SKM-1 treated with dmso at 0.1 percent for 144 hours (cell line): ENCODE measurements around the gene WDR88.
A peak's percentile ranks its signal among the peaks of the same experiment; 100 is the strongest.
"Not testable (repeated sequence)": the region's sequence is repeated elsewhere in the genome, so short reads cannot be mapped to it uniquely, and the experiment has no call there.

Experiments
- DNase-seq: peaks from one replicate; lab custom pipeline; 2025; ENCODE audit not compliant: unreplicated experiment; lab: John Stamatoyannopoulos, UW

Gene WDR88

DNA sequence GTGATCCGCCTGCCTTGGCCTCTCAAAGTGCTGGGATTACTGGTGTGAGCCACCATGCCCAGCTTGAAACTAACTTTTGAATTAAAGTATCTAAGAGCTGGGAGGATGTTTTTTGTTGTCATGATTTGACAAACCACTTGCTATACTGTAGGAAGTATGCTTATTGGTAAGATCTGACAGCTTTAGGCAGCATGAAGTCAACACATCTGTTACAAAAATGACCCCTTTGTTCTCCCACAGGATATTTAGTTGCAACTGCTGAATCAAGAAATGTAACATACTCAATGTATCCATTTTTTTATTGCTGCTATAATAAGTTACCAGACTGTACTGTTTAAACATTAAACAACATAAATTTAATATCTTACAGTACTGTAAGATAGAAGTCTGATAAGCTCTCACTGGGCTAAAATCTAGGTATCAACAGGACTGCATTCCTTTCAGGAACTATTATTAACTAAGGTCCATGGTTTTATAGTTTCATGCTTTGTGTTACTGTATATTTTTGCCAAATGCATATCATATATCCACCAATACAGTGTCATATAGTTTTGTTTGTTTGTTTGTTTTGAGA is 39.4 kb downstream of the WDR88 start:
- DNase-seq = no peak

DNA sequence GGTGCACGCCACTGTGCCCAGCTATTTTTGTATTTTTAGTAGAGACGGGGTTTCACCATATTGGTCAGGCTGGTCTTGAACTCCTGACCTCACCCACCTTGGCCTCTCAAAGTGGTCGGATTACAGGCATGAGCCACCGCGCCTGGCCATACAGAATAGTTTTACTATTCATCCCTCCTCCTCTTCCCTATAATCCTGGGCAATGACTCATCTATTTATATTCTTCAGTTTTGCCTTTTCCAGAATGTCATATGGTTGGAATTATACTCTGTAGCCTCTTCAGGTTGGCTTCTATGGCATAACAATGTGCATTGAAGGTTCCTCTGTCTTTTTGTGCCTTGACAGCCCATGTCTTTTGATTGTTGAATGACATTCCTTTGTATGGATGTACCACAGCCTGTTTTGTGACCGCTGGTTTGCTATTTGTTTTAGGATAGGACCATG is 40.0 kb downstream of the WDR88 start:
- no peak for DNase-seq

DNA sequence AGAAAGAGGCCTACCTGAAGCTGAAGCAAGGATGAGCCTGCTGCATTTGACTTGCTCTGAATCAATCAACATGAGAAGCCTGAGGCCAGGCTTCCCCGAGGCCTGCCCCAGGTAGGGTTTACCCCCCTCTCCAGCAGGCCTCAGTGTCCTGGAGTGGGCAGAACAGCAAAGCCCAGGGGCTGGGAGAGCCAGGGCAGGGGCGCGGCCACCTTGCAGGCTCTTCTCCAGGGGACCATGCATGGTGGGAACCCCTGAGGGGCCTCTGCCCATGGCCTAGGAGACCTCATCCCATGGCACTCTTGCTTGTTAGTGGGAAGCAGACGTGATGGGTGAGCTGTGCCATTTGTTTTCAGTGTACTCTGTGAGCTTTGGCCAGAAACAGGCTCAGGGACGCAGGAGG is 42.3 kb downstream of the WDR88 start:
- no peak for DNase-seq

DNA sequence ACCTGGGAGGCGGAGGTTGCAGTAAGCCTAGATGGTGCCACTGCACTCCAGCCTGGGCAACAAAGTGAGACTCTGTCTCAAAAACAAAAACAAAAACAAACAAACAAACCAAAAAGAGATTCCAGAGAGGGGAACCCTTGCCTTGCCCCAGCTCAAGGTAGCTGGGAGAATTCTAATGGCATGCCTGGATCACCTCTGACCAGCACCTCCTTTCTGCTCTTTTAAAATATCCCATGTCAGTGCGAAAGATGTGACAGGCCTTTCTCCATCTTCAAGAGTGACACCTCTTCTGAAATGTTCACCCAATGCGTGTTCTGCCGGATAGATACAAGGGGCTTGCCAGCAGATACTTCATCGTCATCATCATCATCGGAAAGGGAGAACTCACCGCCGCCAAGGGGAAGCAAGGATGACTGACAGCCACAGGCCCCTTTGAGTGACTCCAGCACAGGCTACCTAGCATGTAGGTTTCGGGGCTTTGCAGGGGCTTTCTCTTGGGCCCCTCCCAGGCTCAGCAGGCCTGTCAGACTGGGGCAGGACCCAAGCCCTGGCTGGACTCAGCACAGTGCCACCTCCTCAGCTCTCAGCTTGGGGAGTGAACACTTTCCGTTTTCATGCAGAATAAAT is 43.4 kb downstream of the WDR88 start:
- no peak for DNase-seq

DNA sequence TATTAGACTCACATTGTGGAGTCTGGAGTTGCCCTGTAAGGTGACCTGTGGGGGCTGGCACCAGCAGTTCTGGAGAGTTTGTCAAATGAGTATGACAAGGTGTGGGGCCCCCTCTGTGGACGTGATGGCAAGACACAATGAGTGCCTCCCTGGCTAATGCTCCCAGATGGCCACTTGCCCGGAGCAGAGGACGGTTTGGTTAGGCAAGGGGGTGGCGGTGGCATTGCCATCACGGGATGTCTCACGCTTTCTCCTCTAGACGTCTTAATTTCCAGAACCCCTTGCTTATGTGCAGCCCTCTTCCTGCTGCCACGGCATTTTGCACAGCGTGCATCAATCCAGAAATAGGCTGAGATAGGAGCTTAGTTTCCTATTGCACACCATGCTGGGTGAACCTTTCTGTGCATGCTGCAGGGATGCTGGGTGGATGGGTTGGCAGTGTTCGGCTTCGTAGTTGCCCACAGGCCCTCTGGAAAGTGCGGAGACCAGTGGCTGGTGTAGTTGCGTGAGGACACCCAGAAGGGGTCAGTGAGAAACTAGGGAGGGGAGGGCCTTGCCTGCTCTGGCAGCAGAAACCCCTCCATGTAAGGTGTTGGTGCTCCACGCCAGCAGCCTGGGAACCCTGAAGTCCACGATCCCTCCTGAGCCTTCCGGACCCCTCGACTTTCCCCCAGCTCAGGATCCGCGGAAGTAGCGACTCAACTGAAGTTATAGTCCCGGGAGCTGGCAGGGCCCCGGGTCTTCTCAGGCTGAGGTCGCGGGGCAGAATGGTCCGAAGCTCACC is 44.2 kb downstream of the WDR88 start:
- no peak for DNase-seq

DNA sequence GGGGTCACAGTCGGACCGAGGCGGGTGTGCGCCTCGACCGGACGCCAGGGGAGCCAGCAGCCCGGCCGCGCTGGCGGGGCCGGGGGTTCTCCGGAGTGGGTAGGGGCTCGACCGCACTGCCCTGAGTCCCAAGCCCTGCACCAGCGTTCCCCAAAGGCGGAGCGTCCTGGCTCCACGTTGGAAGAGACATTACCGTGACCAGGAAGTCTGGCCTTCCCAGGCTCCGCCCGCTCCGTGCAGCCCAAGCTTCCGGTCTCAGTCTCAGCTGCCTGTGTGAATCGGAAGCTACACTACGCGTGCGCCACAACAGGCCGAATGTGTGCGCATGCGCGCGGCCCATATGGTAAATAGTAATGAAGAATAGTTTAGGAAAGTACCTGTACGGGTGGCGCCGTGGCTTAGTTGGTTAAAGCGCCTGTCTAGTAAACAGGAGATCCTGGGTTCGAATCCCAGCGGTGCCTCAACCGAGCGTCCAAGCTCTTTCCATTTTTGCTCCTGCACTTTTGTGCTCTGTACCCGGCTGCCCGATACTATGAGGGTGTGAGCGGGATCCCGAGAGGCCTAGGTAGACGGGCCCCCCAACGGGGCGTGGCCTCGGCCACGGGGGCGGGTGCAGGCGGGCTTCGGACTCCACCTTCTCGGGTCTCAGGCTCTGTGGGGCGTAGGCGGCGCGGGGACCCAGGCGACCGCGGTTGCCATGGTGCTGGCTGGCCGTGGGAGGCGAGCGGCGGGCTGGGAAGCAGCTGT is 44.9 kb downstream of the WDR88 start:
- DNase-seq = peak; percentile 99

DNA sequence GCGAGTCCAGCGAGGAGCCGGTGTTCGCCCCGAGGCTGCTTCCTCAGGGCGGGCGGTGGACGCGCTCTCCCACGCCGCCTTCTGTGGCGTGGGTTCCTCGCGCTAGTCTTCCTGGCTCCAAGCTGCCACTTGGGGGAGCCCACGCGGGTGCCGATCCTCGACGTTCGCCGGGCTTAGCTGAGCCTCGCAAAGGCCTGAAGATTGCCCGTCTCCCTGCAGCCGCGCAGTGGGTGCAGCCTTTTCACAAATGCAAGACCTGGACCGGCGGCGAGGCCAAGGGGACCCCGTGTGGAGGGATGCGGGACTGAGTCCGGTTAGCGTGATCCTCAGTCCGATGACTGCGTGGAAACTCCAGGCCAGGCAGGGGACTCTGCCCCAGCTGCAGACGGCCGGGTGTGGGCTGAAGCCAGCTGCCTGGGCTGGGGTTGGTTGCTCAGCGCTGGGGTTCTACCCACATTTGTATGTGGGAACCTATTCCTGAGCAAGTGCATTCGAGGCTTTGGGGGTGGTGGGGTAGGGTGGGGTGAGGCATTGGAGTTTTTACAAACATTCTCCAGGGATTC is 45.6 kb downstream of the WDR88 start:
- peak; percentile 64 for DNase-seq

DNA sequence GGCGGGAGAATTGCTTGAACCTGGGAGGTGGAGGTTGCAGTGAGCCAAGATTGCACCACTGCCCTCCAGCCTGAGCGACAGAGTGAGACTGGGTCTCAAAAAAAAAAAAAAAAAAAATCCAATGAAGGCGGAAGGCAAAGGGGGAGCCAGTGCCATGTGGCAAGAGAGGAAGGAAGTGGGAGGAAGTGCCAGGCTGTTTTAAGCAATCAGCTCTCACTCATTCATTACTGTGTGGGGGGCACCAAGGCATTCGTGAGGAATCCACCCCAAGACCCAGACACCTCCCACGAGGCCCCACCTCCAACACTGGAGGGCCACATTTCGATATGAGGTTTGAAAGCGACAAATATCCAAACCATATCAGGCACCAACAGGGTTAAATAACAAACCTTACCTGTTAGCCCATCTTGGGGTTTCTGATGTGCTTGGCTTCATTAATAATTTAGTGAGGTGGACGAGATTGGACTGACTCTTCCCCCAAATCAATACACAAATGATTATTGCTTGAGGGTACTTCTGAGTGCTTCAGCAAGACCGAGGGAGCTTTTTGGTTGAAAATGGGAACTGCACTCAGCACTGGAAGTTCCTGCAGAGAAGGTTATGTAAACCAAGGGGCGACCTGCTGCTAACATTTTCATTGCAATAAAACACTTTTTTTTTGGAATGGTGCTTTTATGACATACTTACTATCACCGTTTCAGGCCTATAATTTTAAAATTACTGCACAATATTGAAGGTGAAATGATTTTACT is 54.7 kb downstream of the WDR88 start:
- peak; percentile 55 for DNase-seq

DNA sequence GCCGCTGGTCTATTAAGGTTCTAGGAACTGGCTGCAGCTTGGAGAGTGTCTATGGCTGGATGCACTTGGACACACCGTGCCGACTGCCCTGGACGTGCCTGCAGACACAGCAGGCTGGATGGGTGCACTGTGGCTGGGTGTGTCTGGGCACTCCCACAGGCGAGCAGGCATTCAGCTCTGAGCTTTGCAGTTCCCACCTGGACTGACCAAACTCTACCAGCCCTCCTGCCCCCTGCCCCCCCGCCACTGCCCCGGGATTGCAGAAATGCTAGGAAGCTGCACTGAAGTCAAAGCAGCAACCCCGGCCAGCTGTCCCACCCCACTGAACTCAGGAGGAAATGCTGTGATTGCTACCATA is 55.2 kb downstream of the WDR88 start:
- DNase-seq = peak; percentile 51

DNA sequence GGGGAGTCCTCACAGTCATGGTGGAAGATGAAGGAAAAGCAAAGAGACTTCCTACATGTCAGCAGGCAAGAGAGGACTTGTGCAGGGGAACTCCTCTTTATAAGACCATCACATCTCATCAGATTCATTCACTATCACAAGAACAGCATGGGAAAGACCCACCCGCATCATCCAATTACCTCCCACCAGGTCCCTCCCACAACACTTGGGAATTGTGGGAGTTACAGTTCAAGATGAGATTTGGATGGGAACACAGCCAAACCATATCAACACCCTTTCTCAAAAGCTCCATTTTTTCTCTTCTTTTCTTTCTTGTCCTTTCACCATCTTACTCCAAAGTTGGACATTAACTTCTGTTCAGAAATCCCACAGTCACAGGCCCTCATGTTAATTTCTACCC is 57.5 kb downstream of the WDR88 start:
- no peak for DNase-seq

DNA sequence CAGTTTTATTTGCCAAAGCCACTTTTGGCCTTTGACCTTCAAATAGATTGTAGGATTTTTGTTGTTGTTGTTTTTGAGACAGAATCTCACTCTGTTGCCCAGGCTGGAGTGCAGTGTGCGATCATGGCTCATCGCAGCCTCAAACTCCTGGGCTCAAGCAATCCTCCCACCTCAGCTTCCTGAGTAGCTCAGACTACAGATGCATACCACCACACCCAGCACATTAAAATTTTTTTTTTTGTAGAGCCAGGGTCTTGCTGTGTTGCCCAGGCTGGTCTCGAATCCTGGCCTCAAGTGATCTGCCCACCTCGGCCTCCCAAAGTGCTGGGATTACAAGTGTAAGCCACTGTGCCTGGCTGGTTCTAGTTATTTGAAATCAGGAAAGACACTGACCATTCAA is 59.2 kb downstream of the WDR88 start:
- not testable (repeated sequence) for DNase-seq

DNA sequence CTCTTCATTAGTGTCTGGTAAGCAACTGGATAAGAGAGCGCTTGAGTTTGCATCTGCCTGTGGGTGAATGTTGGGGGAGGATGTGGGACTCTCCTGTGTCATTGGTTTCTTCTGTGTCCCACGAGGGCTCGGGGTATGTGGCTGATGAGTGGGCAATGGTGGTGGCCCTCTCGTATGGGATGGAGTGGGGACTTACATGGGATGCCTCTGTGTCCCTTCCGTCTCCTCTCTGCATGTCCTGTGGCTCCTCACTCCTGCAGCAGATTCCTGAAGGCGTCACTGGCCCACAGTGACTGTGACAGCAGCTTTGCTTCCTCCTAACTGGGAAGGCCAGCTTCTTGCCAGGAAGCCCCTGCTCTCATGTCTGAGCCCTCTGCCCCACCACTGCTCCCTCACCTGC is 59.6 kb downstream of the WDR88 start:
- DNase-seq = no peak

DNA sequence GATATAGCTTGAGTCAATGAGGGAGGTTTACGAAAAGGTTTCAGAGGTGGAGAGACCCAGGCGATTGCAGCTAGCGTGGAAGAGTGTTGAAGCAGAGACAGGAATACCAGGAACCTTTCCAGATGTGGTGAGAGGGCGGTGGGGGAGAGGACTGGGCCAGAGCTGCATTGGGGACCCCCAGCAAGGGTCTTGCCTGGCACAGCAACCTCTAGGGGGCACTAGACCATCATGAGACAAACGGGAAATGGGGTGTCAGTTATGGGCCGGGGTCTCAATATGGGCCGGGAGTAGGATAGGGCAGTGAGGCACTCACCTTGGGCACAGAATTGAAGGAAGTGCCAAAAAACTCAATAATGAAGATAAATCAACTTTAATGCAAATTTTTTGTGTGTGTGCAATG is 60.1 kb downstream of the WDR88 start:
- no peak for DNase-seq

DNA sequence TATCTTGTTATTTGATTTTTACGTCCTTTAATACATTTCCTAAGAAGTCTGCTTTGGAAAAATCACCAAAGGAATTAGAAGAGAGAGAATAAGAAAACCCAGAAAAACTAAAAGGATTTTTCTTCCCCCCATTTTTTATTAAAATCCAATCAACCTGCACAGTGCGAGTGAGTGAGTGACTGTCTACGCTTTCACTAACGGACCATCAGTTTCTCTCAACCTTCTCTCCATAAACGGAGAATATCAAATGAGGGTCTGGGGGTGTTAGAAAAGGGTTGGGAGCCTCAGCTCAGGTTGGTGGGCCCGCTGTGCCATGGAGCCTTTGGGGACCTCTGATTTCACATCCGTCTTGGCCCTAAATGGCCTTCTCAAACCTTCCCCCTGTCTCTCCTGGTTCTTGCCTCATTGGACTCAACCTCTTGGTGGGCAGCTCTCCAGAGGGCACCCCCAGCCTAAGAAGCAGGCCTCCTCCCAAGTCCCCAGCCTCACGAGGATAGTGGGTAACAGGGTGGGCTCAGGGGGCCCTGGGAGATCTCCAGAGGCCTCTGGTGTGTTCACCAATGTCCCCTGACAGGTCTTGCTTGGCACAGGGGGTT is 61.5 kb downstream of the WDR88 start:
- no peak for DNase-seq

DNA sequence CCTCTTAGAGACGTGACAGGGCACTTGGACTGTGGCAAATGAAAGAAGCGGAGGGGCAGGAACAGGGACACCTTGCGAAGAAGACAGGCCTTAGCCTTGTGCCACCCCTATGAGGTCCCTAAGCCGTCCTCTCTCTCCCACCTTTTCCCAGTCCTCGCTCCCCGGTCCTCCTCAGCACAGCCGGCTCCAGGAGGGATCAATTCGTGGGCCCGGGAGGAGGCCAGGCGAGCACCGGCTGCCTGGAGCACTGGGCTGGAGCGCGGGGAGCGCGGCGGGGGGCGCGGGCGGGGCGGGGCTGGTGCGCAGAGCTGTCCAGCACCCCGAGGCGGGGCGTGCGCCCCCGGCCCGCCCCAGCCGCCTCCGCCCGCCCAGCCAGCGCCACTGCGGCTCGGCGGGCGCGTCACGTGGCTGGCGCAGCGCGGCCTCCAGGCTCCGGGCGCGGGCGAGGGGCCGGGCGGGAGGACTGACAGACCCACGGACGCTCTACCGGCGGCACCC is 62.0 kb downstream of the WDR88 start, which contains the start of gene LRP3:
Gene LRP3, plus strand, starts transcription at position 466 of the 498 bp plus-strand sequence. CDS start 456 bp downstream, outside the sequence.
- no peak for DNase-seq

DNA sequence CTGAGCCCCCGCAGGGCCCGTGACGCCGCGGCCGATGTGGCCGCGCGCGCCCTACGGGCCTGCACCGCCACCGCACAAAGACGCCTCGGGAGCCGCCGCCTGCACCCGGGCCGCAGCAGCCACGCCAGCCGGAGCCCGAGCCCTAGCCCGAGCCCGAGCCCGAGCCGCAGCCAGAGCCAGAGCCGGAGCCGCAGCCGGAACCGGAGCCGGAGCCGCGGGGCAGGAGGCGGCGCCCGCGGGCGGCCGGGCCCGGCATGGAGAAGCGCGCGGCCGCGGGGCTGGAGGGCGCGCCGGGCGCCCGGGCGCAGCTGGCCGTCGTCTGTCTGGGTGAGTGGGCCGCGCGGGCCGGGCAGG is 62.6 kb downstream of the WDR88 start:
- no peak for DNase-seq

DNA sequence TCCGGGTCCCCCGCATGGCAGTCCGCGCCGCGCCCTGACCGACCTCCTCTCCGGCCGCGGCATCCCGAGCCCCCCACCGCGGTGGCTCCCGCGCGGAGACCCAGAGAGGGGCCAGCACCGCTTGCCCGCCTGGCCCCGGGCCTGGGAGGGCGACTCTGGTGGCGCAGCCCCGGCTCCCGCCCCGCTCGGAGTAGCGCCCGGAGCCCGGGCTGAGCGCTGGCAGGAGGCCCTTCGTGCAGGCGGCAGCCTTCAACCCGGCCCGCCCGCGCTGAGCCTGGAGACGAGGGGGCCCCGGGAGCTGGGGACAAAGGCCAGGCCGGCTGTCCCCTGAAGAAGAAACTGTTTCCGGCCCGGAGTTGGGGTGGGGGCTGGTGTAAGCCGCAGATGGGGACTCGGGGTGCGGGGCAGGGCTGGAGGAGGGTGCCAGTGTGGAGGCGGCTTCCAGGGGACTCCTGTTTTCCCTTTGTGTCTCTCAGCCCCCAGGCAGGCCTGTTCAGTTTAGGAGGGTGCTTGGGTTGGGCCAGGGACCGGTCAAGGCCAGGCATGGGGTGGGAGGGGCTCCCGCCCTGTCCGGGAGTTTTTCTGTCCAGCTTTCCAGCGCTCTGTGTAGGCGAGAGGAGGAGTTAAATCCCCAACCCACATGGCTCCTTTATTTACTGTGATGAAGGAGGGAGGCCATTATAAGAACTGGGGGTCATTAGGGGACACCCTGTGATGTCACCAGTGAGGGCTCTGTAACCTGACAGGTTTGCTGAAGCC is 63.2 kb downstream of the WDR88 start:
- DNase-seq = no peak

DNA sequence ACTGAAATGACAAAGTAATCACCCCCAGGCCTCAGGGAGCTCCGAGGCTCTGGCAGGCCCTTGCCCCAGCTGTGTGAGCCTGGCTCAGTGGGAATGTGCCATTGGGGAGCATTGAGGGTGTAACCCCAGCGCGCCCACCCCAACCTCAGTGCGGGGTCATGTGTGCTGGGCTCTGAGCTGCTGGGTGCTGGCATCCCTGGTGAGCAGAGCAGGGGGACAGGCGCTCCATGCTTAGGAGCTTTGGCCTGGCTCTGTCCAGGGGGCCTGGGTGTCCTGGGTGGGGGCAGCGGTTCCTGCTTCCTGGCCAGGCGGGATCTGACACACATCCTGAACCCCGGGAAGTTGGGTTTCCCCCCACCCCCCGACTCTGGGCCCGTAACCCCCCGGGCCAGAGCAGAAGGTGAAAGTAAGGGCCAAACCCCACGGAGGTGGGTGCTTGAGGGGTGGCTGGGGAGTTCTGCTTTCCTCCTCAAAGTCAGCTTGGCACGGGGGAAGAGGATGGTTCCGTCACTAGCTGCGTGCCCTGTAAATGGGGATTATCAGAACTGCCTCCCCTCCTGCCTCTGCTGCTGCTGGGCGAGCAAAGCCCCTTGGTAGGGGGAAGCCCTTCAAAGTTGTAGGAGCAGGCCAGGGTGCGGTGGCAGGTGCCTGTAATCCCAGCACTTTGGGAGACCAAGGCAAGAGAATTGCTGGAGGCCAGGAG is 63.9 kb downstream of the WDR88 start:
- no peak for DNase-seq
